OCI-LY3 (cell line): ENCODE data around the gene RAD17.
A peak's percentile ranks its signal among the peaks of the same experiment; 100 is the strongest.
"Not testable (repeated sequence)": the region's sequence is repeated elsewhere in the genome, so short reads cannot be mapped to it uniquely, and the experiment has no call there.

Experiments
- H2AFZ ChIP-seq: fragments of 200-600, 300-600 bp; shearing (Covaris generic); 2 replicates; pipeline ENCODE4 v1.6.0; 2014; ENCODE audit warnings: antibody characterized with exemption, low read depth, low read length
- H3K27ac ChIP-seq: fragments of 200-600, 300-600 bp; sonication (generic); 2 replicates; pipeline ENCODE4 v1.5.1; 2014; ENCODE audit warnings: mild to moderate bottlenecking, low read length, moderate library complexity, mixed read lengths
- H3K27me3 ChIP-seq: fragments of 200-600, 300-600 bp; sonication (generic); 2 replicates; pipeline ENCODE4 v1.6.1; 2014; ENCODE audit warnings: low read depth, low read length, mixed read lengths
- H3K36me3 ChIP-seq: fragments of 200-600, 300-600 bp; sonication (generic); replicated peaks from 2 replicates; pipeline ENCODE3; 2014; ENCODE audit warnings: low read depth, low read length, mixed read lengths
- H3K4me1 ChIP-seq: fragments of 300-600, 200-600 bp; sonication (generic); 2 replicates; pipeline ENCODE4 v1.6.1; 2014; ENCODE audit warnings: low read length, mixed read lengths
- H3K4me2 ChIP-seq: fragments of 200-600, 300-600 bp; sonication (generic); 2 replicates; pipeline ENCODE4 v1.6.1; 2014; ENCODE audit warnings: low read length, mixed read lengths
- H3K4me3 ChIP-seq: fragments of 300-600, 200-600 bp; sonication (generic); 2 replicates; pipeline ENCODE4 v1.5.1; 2014; ENCODE audit warnings: antibody characterized with exemption, mild to moderate bottlenecking, low read length, moderate library complexity
- H3K79me2 ChIP-seq: fragments of 300-600, 200-600 bp; shearing (Covaris generic); 2 replicates; pipeline ENCODE4 v1.6.1; 2014; ENCODE audit warnings: mild to moderate bottlenecking, low read length, mixed read lengths
- H3K9ac ChIP-seq: fragments of 300-600, 200-600 bp; shearing (Covaris generic); 2 replicates; pipeline ENCODE4 v1.6.0; 2014; ENCODE audit warnings: mild to moderate bottlenecking, low read length, moderate library complexity
- H3K9me3 ChIP-seq: fragments of 200-600, 300-600 bp; shearing (Covaris generic); 2 replicates; pipeline ENCODE4 v1.6.1; 2014; ENCODE audit warnings: low read length, mixed read lengths; ENCODE audit not compliant: insufficient read depth
- H4K20me1 ChIP-seq: fragments of 200-600, 300-600 bp; sonication (generic); 2 replicates; pipeline ENCODE4 v1.6.1; 2016; ENCODE audit warnings: low read length, mixed read lengths; ENCODE audit not compliant: insufficient read depth
- EZH2phosphoT487 ChIP-seq: fragments of 200-600 bp; shearing (Covaris generic); IDR thresholded peaks from 2 replicates; pipeline ENCODE4 v1.6.1; 2018; ENCODE audit warnings: antibody characterized with exemption, mixed run types, low read depth
- TF ChIP-seq, protein P1 (sequence below): fragments of 200-600, 300-600 bp; sonication (generic); IDR thresholded peaks from 2 replicates; pipeline ENCODE4 v1.5.1; 2014; ENCODE audit warnings: antibody characterized with exemption, low read length, low read depth

RAD17 gene

DNA sequence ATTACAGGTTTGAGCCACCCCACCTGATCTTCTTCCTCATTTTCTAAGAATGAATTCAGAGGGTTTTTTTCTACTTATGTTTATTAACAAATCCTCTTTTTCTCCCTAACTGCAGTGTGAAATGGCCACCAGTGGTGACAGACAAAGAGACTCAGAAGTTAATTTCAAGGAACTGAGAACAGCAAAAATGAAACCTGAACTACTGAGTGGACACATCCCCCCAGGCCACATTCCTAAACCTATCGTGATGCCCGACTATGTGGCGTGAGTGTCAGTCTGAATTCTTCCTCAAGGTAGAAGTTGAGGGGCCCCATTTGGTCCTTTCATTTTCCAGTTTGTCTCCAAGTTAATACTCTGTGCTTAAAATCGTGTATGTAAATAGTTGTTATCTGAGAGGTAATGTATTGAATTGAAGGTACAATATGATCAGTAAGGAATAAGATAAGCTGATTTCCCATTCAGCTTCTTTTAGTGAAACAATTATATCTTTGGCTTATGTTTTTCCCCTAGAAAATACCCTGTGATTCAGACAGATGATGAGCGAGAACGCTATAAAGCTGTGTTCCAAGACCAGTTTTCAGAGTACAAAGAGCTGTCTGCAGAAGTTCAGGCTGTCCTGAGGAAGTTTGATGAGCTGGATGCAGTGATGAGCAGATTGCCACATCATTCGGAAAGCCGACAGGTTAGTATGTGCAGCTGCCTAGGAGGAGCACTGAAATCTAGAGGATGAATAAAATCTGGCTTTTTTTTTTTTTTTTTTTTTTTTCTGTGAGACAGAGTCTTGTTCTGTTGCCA is 63.0 kb downstream of the RAD17 start:
- TF ChIP-seq EZH2phosphoT487: no peak
- TF ChIP-seq, protein P1, sequence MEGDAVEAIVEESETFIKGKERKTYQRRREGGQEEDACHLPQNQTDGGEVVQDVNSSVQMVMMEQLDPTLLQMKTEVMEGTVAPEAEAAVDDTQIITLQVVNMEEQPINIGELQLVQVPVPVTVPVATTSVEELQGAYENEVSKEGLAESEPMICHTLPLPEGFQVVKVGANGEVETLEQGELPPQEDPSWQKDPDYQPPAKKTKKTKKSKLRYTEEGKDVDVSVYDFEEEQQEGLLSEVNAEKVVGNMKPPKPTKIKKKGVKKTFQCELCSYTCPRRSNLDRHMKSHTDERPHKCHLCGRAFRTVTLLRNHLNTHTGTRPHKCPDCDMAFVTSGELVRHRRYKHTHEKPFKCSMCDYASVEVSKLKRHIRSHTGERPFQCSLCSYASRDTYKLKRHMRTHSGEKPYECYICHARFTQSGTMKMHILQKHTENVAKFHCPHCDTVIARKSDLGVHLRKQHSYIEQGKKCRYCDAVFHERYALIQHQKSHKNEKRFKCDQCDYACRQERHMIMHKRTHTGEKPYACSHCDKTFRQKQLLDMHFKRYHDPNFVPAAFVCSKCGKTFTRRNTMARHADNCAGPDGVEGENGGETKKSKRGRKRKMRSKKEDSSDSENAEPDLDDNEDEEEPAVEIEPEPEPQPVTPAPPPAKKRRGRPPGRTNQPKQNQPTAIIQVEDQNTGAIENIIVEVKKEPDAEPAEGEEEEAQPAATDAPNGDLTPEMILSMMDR: no peak

DNA sequence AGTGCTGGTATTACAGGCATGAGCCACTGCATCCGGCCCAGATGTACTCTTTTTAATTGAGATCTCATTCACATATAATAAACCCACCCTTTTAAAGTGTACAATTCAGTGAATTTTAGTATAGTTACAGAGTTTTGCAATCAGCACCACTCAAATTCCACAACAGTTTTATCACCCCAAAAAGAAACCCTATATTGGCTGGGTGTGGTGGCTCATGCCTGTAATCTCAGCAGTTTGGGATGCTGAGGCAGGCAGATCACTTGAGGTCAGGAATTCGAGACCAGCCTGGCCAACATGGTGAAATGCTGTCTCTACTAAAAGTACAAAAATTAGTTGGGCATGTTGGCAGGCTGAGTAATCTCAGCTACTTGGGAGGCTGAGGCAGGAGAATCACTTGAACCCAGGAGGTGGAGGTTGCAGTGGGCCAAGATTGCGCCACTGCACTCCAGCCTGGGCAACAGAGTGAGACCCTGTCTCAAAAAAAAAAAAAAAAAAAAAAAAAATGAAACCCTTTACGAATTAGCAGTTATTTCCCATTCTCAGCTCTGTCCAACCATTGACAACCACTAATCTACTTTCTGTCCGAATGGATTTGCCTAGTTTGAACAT is 65.8 kb downstream of the RAD17 start:
- H4K20me1 ChIP-seq, H3K9me3 ChIP-seq, H3K9ac ChIP-seq, H3K36me3 ChIP-seq, H3K27ac ChIP-seq, H2AFZ ChIP-seq, H3K27me3 ChIP-seq, H3K79me2 ChIP-seq, H3K4me2 ChIP-seq, H3K4me3 ChIP-seq: not testable (repeated sequence)
- peaks cover 32% of the 10 kb centered on the region for H3K4me1 ChIP-seq

More for the DNA sequence above, 63.0 kb downstream of the RAD17 start:
- peak overlapping the region; percentile 69 for H3K4me2 ChIP-seq
- H3K4me1 ChIP-seq: peaks cover 38% of the 10 kb centered on the region
- no peaks in the 10 kb centered on the region for H3K79me2 ChIP-seq
- no peaks in the 10 kb centered on the region for H4K20me1 ChIP-seq
- peak overlapping the region; percentile 50 for H3K9ac ChIP-seq
- H3K4me3 ChIP-seq: peak overlapping the region; percentile 64
- H3K36me3 ChIP-seq: no peaks in the 10 kb centered on the region
- H3K27ac ChIP-seq: peak overlapping the region; percentile 95
- H2AFZ ChIP-seq: peak overlapping the region; percentile 13; the same call in 1 of the 2 replicates
- no peaks in the 10 kb centered on the region for H3K9me3 ChIP-seq
- no peaks in the 10 kb centered on the region for H3K27me3 ChIP-seq

DNA sequence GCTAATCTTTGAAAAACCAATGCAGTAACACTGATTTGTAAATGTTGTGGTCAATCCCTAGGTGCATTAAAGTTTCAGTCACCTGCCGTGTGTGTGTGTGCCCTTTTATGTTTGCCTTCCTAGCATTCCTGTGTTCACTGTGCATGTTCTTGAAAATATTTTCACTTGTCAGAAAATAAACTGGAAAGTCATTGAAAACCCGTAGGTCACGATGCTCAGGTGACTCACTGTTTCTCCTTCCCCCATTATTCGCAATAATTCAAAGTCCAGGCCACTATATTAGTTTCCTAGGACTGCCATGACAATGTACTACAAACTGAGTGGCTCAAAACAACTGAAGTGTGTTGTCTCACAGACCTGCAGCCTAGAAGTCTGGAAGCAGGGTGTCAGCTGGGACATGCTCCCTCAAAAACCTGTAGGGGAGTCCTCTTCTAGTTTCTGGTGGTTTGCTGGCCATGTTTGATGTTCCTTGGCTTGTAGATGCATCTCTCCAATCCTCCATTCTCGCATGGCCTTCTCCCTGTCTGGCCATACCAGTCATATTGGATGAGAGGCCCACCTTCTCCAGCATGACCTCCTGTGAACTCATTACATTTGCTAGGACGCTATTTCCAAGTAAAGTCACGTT is 74.6 kb downstream of the RAD17 start:
- H3K27me3 ChIP-seq: no peaks in the 10 kb centered on the region
- H3K9me3 ChIP-seq: no peaks in the 10 kb centered on the region
- peaks cover 18% of the 10 kb centered on the region for H3K4me1 ChIP-seq
- H3K4me2 ChIP-seq: peak overlapping the region; percentile 39; the same call in 1 of the 2 replicates
- H3K27ac ChIP-seq: no peak overlapping the region
- TF ChIP-seq, protein P1: no peak
- TF ChIP-seq EZH2phosphoT487: no peak
- peak overlapping the region; percentile 74 for H2AFZ ChIP-seq
- H3K9ac ChIP-seq: no peak overlapping the region
- no peaks in the 10 kb centered on the region for H4K20me1 ChIP-seq
- H3K79me2 ChIP-seq: no peaks in the 10 kb centered on the region
- H3K36me3 ChIP-seq: no peaks in the 10 kb centered on the region
- no peak overlapping the region for H3K4me3 ChIP-seq

DNA sequence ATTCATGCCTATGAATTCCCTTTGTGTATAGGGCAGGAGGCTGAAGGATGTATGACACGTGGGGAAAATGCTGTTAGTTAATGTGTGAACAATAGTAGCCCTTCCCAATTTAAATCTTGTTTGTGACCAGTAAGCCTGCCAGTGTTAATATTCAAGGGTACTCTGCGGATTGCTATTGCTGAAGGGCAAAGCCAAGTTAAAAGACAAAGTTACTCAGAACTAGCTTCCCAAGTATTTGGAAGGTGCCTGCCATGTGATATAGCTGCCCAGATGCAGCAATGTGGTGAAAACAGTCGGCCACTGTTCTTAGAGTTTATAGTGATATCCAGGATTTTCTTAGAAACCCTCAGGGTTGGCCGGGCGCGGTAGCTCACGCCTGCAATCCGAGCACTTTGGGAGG is 79.9 kb downstream of the RAD17 start:
- no peaks in the 10 kb centered on the region for H3K36me3 ChIP-seq
- no peak overlapping the region for H3K4me3 ChIP-seq
- H3K27ac ChIP-seq: no peak overlapping the region
- no peak overlapping the region for H3K4me2 ChIP-seq
- H3K79me2 ChIP-seq: no peaks in the 10 kb centered on the region
- H3K27me3 ChIP-seq: no peaks in the 10 kb centered on the region
- no peak overlapping the region for H2AFZ ChIP-seq
- H4K20me1 ChIP-seq: no peaks in the 10 kb centered on the region
- H3K4me1 ChIP-seq: peaks cover 1% of the 10 kb centered on the region
- no peak for TF ChIP-seq EZH2phosphoT487
- TF ChIP-seq, protein P1: no peak
- H3K9ac ChIP-seq: no peak overlapping the region
- H3K9me3 ChIP-seq: no peaks in the 10 kb centered on the region
